ENCODE data around the gene ZHX3. TPM values are rescaled to one million over a fixed set of nuclear protein-coding genes. Genes with fewer than 3 reads are reported as not detected.

The ZHX3 gene
- total and polyA plus RNA-seq, 9 donors = 5.7 to 11.4 (median 7.8) TPM

Other genes with a start within 250 kb of the ZHX3 start
- 69.4 TPM for gene PLCG1, start 180.2 kb downstream of the ZHX3 start, total RNA-seq
- 100 to 1,000 TPM in 3 of 8 donors, 10 to 100 TPM in 5; 74.8 to 118 (median 95.5) TPM for gene PLCG1, start 180.2 kb downstream of the ZHX3 start, polyA plus RNA-seq (ENCODE audit: insufficient read depth in 1 of 8, insufficient read length in 8 of 8, low replicate concordance in 1 of 8)
- gene LPIN3, start 23.1 kb upstream of the ZHX3 start, total RNA-seq = 2.0 TPM
- gene LPIN3, start 23.1 kb upstream of the ZHX3 start, polyA plus RNA-seq (ENCODE audit: insufficient read depth in 1 of 8, insufficient read length in 8 of 8, low replicate concordance in 1 of 8) = 1 to 10 TPM; 2.9 to 7.2 (median 3.7) TPM
- 46.1 TPM for gene EMILIN3, start 49.1 kb upstream of the ZHX3 start, total RNA-seq
- 10 to 100 TPM; 24.8 to 72.4 (median 48.4) TPM for gene EMILIN3, start 49.1 kb upstream of the ZHX3 start, polyA plus RNA-seq (ENCODE audit: insufficient read depth in 1 of 8, insufficient read length in 8 of 8, low replicate concordance in 1 of 8)

All from muscle of leg (tissue), 9 donors.